B cell (primary cell): ENCODE results near the gene MAP4K2. TPM values are rescaled to one million over a fixed set of nuclear protein-coding genes. Genes with fewer than 3 reads are reported as not detected.
A peak's percentile ranks its signal among the peaks of the same experiment; 100 is the strongest.

Experiments used
- ATAC-seq: fragments of 200-7000 bp; cut with Tn5 transposase; one replicate; pipeline ENCODE4 v1.10.0; 2021; ENCODE audit warnings: low read depth, mild to moderate bottlenecking, moderate number of reproducible peaks, moderate library complexity
- CTCF ChIA-PET: fragments of 350-600 bp; sonication (Branson Sonifier 250); formaldehyde crosslinking; loops from one replicate; lab custom pipeline; 2021; ENCODE audit warnings: antibody characterized with exemption, inconsistent platforms; lab: Charles Lee
- POLR2A ChIA-PET: fragments of 350-600 bp; sonication (Branson Sonifier 250); formaldehyde crosslinking; loops from one replicate; lab custom pipeline; 2021; ENCODE audit warnings: antibody characterized with exemption; lab: Charles Lee
- DNase-seq: peaks from one replicate; pipeline ENCODE4 v3.0.0; 2013
- H2AFZ ChIP-seq: 2 replicates; pipeline ENCODE4 v1.6.1; 2012; ENCODE audit warnings: mild to moderate bottlenecking, low read depth, low read length; ENCODE audit not compliant: insufficient read depth, poor library complexity, severe bottlenecking
- H3K27ac ChIP-seq, 2 donors: 1 replicate in 1 of 2; 2 replicates in 1 of 2; pipeline ENCODE4 v1.5.1; 2012 to 2013; ENCODE audit warnings: low read length in 2 of 2, mild to moderate bottlenecking in 2 of 2, moderate library complexity in 1 of 2
- H3K27me3 ChIP-seq, 4 experiments: fragments of 200-600 bp in 1 of 4; sonication (generic) in 1 of 4; replicated peaks in 1 of 4; 1 replicate in 2 of 4; 2 replicates in 2 of 4; pipeline versions ENCODE4 v1.6.1 to v1.7.0; 2013 to 2016; ENCODE audit warnings: low read length in 3 of 4, mild to moderate bottlenecking in 2 of 4, mixed read lengths in 1 of 4, moderate library complexity in 1 of 4; ENCODE audit not compliant: insufficient read depth in 4 of 4, control insufficient read depth in 3 of 4; ENCODE audit errors: control extremely low read depth in 1 of 4
- H3K36me3 ChIP-seq, 2 experiments: replicated peaks in 1 of 2; 1 replicate in 1 of 2; 2 replicates in 1 of 2; pipeline versions ENCODE4 v1.6.1 to v1.7.1; 2013; ENCODE audit warnings: low read length in 1 of 2; ENCODE audit not compliant: insufficient read depth in 2 of 2, control insufficient read depth in 1 of 2; ENCODE audit errors: control extremely low read depth in 1 of 2, extremely low read depth in 1 of 2
- H3K4me1 ChIP-seq, 2 donors: fragments of 200-600 bp in 1 of 2; sonication (generic) in 1 of 2; 1 replicate in 1 of 2; 2 replicates in 1 of 2; pipeline versions ENCODE4 v1.5.1 to v1.6.1; 2013 to 2017; ENCODE audit warnings: low read length in 2 of 2; ENCODE audit not compliant: control insufficient read depth in 2 of 2, insufficient read depth in 2 of 2
- H3K4me2 ChIP-seq: replicated peaks from 2 replicates; pipeline ENCODE3; 2012; ENCODE audit warnings: mild to moderate bottlenecking, low read depth, low read length; ENCODE audit not compliant: poor library complexity, severe bottlenecking
- H3K4me3 ChIP-seq, 5 experiments: fragments of 200-600 bp in 1 of 5; sonication (generic) in 1 of 5; 1 replicate in 3 of 5; 2 replicates in 2 of 5; pipeline versions ENCODE4 v1.5.1 to v1.7.0; 2011 to 2016; ENCODE audit warnings: low read length in 4 of 5, mild to moderate bottlenecking in 4 of 5, low read depth in 2 of 5, control low read depth in 1 of 5, moderate library complexity in 1 of 5; ENCODE audit not compliant: insufficient read depth in 1 of 5; ENCODE audit errors: control extremely low read depth in 1 of 5, extremely low read depth in 1 of 5
- H3K79me2 ChIP-seq: fragments of 200-600 bp; sonication (generic); one replicate; pipeline ENCODE4 v1.6.0; 2016; ENCODE audit warnings: low read length; ENCODE audit not compliant: control insufficient read depth, insufficient read depth
- H3K9ac ChIP-seq: fragments of 200-600 bp; sonication (generic); 2 replicates; pipeline ENCODE4 v1.6.1; 2017; ENCODE audit warnings: mild to moderate bottlenecking, low read length, moderate library complexity
- H3K9me3 ChIP-seq, 3 donors: one replicate each; pipeline versions ENCODE4 v1.6.1 to v1.7.1; 2013; ENCODE audit warnings: low read length in 2 of 3; ENCODE audit not compliant: control insufficient read depth in 2 of 3, insufficient read depth in 1 of 3; ENCODE audit errors: control extremely low read depth in 1 of 3
- H4K20me1 ChIP-seq: 2 replicates; pipeline ENCODE4 v1.6.0; 2012; ENCODE audit warnings: mild to moderate bottlenecking, low read length; ENCODE audit not compliant: insufficient read depth, control insufficient read depth, poor library complexity, severe bottlenecking
- H3K27ac Mint-ChIP-seq: one replicate; pipeline ENCODE4 v1.8.0; 2021; ENCODE audit warnings: mixed read lengths
- H3K27me3 Mint-ChIP-seq: one replicate; pipeline ENCODE4 v1.8.0; 2021; ENCODE audit warnings: mixed read lengths
- H3K4me1 Mint-ChIP-seq: one replicate; pipeline ENCODE4 v1.8.0; 2021; ENCODE audit warnings: mixed read lengths
- H3K4me3 Mint-ChIP-seq: one replicate; pipeline ENCODE4 v1.8.0; 2021; ENCODE audit warnings: mixed read lengths
- H3K9me3 Mint-ChIP-seq: one replicate; pipeline ENCODE4 v1.8.0; 2022; ENCODE audit warnings: mixed read lengths; ENCODE audit not compliant: insufficient read depth
- CTCF ChIP-seq: fragments of 200-600 bp; IDR thresholded peaks from one replicate; pipeline ENCODE4 v1.8.0; 2022; ENCODE audit warnings: antibody characterized with exemption, mild to moderate bottlenecking
- EZH2 ChIP-seq: IDR thresholded peaks from 2 replicates; pipeline ENCODE4 v1.6.1; 2012; ENCODE audit warnings: borderline replicate concordance, low read depth, mild to moderate bottlenecking, moderate library complexity, low read length; ENCODE audit not compliant: insufficient read depth, poor library complexity, severe bottlenecking
- WGBS: methylation state at CpG from one replicate; pipeline ENCODE4 v1.1.5; 2013; ENCODE audit warnings: missing lambda C conversion rate; ENCODE audit not compliant: insufficient coverage; 5-methylcytosine and 5-hydroxymethylcytosine counted together
- intact Hi-C: fragments of 100-400 bp; cut with micrococcal nuclease; formaldehyde crosslinking; loops from one replicate; pipeline ENCODE4 v1.10.0; 2022
- polyA plus RNA-seq: library from polyadenylated mRNA; depleted of rRNA; stranded (reverse); fragments of >200 nt; gene quantifications from 2 replicates; pipeline ENCODE4 v1.2.3, GENCODE V29; 2012
- total RNA-seq, 2 donors: library from RNA; stranded (reverse); fragments of 120-200 nt in 1 of 2; gene quantifications; 1 replicate in 1 of 2; 2 replicates in 1 of 2; pipeline versions ENCODE4 v1.2.3 to v1.2.4, GENCODE V29; 2013 to 2022

The MAP4K2 gene
- total and polyA plus RNA-seq, 2 donors (not counting 1 experiment from before 2014, with no cell fraction given), result 118 to 163 TPM

GRCh38 chr11:64743591-64744543, 59.1 kb downstream of the MAP4K2 start, which contains the start of gene RASGRP2:
Gene RASGRP2, minus strand, starts transcription at chr11:64744142. Its CDS starts 1,276 bp downstream, at chr11:64742866.
- H3K79me2 ChIP-seq, result peaks cover 53% of the 10 kb centered on the region
- peak within 1 kb of the TSS; percentile 94 for H3K9ac ChIP-seq
- peak within 1 kb of the TSS; percentile 97 to 98 for H3K27ac ChIP-seq
- H3K9me3 Mint-ChIP-seq, result no peaks in the 10 kb centered on the region
- intact Hi-C loops, result loop anchor here (1.0 to 10.0 kb wide), 9 partner anchors 19 to 831 kb away; partner anchors contain the start of genes CDC42BPG, EHBP1L1, FAM89B and MAP4K2
- H3K27me3 ChIP-seq, result no peaks in the 10 kb centered on the region
- peak; percentile 64 for TF ChIP-seq CTCF
- no peak for TF ChIP-seq EZH2
- under 1% methylated on average over 57 of the region's 57 CpGs for WGBS
- CTCF ChIA-PET, result interaction anchor here (0.7 to 13.7 kb wide), 22 partner anchors 8 to 149 kb away, joined by 3 to 280 read pairs (median 6); partner anchors contain the start of genes CDC42BPG, MAP4K2, NRXN2 and SF1
- H3K4me3 Mint-ChIP-seq, result peak within 1 kb of the TSS; percentile 97
- POLR2A ChIA-PET, result interaction anchor here (0.5 to 8.9 kb wide), 25 partner anchors 12 to 960 kb away, joined by 3 to 175 read pairs (median 4); partner anchors contain the start of genes CDC42BPG, EHD1, FAU and MAP4K2
- peak within 1 kb of the TSS; percentile 75 for H2AFZ ChIP-seq
- peaks cover 54% of the 10 kb centered on the region for H3K4me1 Mint-ChIP-seq
- peaks cover 22 to 37% of the 10 kb centered on the region in 2 donors for H3K4me1 ChIP-seq
- no peaks in the 10 kb centered on the region for H3K27me3 Mint-ChIP-seq
- peaks cover 0 to 34% of the 10 kb centered on the region in 2 experiments for H3K36me3 ChIP-seq
- H3K9me3 ChIP-seq, result no peaks in the 10 kb centered on the region
- DNase-seq, result peak; percentile 93
- H4K20me1 ChIP-seq, result peaks cover 52% of the 10 kb centered on the region
- H3K27ac Mint-ChIP-seq, result peak within 1 kb of the TSS; percentile 100
- peak; percentile 31 for ATAC-seq
- H3K4me3 ChIP-seq, result peak within 1 kb of the TSS; percentile 71 to 99 (median 86)
- H3K4me2 ChIP-seq, result peak within 1 kb of the TSS; percentile 99
